Hematopoietic multipotent progenitor cell treated with erythropoietin and hydrocortisone succinate and interleukin-3 and kit ligand, for 6 days (in vitro differentiated cells): ENCODE data around the gene ANAPC10.
"Not testable (repeated sequence)": the region's sequence is repeated elsewhere in the genome, so short reads cannot be mapped to it uniquely, and the experiment has no call there.

Source experiments
- DNase-seq: peaks from one replicate; pipeline ENCODE4 v3.0.0-alpha.2; 2015

The ANAPC10 gene

DNA sequence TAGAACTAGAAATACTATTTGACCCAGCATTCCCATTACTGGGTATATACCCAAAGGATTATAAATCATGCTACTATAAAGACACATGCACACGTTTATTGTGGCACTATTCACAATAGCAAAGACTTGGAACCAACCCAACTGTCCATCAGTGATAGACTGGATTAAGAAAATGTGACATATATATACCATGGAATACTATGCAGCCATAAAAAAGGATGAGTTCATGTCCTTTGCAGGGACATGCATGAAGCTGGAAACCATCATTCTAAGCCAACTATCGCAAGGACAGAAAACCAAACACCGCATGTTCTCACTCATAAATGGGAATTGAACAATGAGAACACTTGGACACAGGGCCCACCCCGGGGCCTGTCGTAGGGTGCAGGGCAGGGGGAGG is 97.3 kb downstream of the ANAPC10 start:
- DNase-seq = not testable (repeated sequence)

- no peak for DNase-seq
Measured at GRCh38 chr4:144989306-144989705, 108.7 kb downstream of the ANAPC10 start.

DNA sequence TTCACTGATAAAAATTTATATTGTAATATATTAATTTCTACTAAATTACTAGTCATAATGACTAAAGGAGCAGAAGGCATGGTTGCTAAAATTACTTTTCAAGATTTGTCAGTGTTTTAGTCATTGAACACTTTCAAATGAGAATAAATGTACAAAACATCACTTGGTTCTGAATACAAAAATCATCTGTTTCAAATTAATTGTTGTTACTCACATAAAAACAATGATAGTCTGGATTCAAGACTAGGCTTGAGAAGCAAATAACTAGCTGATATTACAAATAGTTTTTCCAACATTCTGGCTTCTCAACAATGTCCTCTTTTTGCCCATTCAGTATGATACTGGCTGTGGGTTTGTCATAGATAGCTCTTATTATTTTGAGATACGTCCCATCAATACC is 112.5 kb downstream of the ANAPC10 start:
- DNase-seq = no peak

GRCh38 chr4:144985014-144985413 is 113.0 kb downstream of the ANAPC10 start:
- no peak for DNase-seq

DNA sequence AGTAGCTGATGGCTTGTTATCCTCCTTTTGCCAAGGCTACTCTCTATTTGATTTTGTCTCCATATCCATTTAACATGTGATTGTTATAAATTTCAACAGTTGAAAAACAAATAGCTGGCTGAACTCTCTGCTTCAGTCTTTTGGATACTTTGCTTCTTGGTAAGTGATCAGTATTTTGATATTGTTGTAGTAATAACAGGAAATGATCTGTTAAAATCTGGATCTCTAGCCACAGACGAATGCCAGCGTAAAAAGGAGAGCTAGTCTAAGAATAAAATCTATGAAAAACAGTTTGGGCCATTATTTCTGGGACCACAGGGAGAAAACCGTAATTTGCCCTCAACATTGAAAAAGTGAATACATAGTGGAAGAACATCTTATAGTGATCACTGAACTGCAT is 113.8 kb downstream of the ANAPC10 start:
- no peak for DNase-seq

DNA sequence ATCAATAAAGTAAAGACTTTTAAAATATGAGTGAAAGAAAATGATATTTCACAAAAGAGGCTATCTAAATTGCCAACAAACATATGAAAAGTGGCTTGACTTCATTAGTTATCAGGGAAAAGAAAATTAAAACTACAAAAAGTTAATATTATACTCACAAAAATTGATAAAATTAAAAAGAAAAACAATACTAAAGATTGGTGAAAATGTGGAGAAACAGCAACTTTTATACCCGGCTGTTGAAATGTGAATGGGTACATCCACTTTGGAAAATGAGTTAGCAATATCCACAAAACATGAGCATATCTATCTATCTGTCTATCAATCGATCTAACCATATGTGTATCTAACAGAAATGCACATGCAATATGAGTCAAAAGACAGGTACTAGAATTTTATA is 122.3 kb downstream of the ANAPC10 start:
- DNase-seq = no peak

- no peak for DNase-seq
Measured at GRCh38 chr4:144970597-144970996, 127.4 kb downstream of the ANAPC10 start.

GRCh38 chr4:144969821-144970220 is 128.2 kb downstream of the ANAPC10 start:
- no peak for DNase-seq

DNA sequence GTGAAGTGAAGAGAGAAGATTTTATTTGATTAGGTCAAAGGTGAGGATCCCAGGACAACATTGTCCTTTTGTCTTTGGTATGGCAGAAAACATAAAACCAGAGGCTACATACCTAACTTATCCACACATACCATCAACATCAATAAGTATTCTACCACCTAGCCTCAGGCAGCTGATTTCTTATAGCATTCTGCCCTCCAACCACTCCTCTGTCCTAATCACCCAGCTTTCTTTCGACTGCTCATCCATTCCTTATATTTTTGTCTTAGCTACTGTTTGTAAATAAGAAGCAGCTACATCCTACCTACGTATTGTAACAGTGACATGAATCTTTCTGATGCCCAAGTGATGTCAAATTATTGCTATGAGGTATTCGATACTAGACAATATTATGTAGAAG is 129.4 kb downstream of the ANAPC10 start:
- DNase-seq = no peak

GRCh38 chr4:144967161-144967560 is 130.8 kb downstream of the ANAPC10 start:
- DNase-seq = no peak

- no peak for DNase-seq
Measured at GRCh38 chr4:144962300-144962699, 135.7 kb downstream of the ANAPC10 start.

DNA sequence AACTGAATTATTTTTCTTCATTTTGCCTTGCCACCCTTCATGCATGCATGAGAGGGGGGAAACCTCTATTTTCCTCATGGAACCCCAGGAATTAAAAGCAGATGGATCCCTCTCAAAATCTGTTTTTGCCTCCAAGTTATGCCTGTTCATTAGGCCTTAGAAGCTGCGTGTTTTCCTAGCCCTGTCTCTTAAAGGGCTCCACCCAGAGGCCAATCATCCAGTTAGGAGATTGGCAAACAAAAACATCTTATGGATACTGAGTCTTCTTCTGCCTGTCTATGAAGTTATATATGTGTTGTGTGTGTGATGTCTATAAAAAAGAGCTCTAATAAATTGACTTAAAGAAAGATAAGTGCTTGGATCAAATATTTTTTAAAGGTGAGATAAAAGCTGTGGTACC is 142.9 kb downstream of the ANAPC10 start:
- no peak for DNase-seq

GRCh38 chr4:144954230-144954629 is 143.8 kb downstream of the ANAPC10 start:
- no peak for DNase-seq

- DNase-seq = no peak
Measured at GRCh38 chr4:144948421-144948820, 149.6 kb downstream of the ANAPC10 start.

- DNase-seq = no peak
Measured at GRCh38 chr4:144948009-144948408, 150.0 kb downstream of the ANAPC10 start.
